ENCODE results near the gene RABL6.

The RABL6 gene

GRCh38 chr9:136850866-136851775 is 43.4 kb downstream of the RABL6 start:
- H3K27me3 ChIP-seq (ENCODE audit: control insufficient read depth, insufficient read depth, low read length): no peaks in the 10 kb centered on the region
- H3K36me3 ChIP-seq (ENCODE audit: control insufficient read depth, insufficient read depth, low read length): peaks cover 25% of the 10 kb centered on the region
- H3K9ac ChIP-seq (ENCODE audit: low read depth, low read length): no peak overlapping the region
- no peaks in the 10 kb centered on the region for H3K9me3 ChIP-seq (ENCODE audit: control insufficient read depth, insufficient read depth, low read length)
- no peak overlapping the region for H3K4me3 ChIP-seq (ENCODE audit: low read depth, low read length)
- H3K4me1 ChIP-seq (ENCODE audit: control insufficient read depth, insufficient read depth, low read length): no peaks in the 10 kb centered on the region

GRCh38 chr9:136851941-136852663 is 44.4 kb downstream of the RABL6 start, which contains the start of gene MAMDC4:
Gene MAMDC4, plus strand, starts transcription at chr9:136852346. Its CDS starts 71 bp downstream, at chr9:136852417.
- Histone ChIP-seq H3K4me1 (ENCODE audit: control insufficient read depth, insufficient read depth, low read length) (no peaks in the 10 kb centered on the region), H3K9ac (ENCODE audit: low read depth, low read length) (no peak within 1 kb of the TSS), H3K4me3 (ENCODE audit: low read depth, low read length) (no peak within 1 kb of the TSS), H3K27me3 (ENCODE audit: control insufficient read depth, insufficient read depth, low read length) (no peaks in the 10 kb centered on the region), H3K36me3 (ENCODE audit: control insufficient read depth, insufficient read depth, low read length) (peaks cover 25% of the 10 kb centered on the region), H3K9me3 (ENCODE audit: control insufficient read depth, insufficient read depth, low read length) (no peaks in the 10 kb centered on the region)

GRCh38 chr9:136852664-136853595 is 45.2 kb downstream of the RABL6 start:
- H3K9me3 ChIP-seq (ENCODE audit: control insufficient read depth, insufficient read depth, low read length): no peaks in the 10 kb centered on the region
- no peaks in the 10 kb centered on the region for H3K27me3 ChIP-seq (ENCODE audit: control insufficient read depth, insufficient read depth, low read length)
- no peak overlapping the region for H3K4me3 ChIP-seq (ENCODE audit: low read depth, low read length)
- H3K9ac ChIP-seq (ENCODE audit: low read depth, low read length): no peak overlapping the region
- H3K4me1 ChIP-seq (ENCODE audit: control insufficient read depth, insufficient read depth, low read length): no peaks in the 10 kb centered on the region
- H3K36me3 ChIP-seq (ENCODE audit: control insufficient read depth, insufficient read depth, low read length): peaks cover 25% of the 10 kb centered on the region

GRCh38 chr9:136853596-136854112 is 45.9 kb downstream of the RABL6 start:
- peaks cover 27% of the 10 kb centered on the region for H3K36me3 ChIP-seq (ENCODE audit: control insufficient read depth, insufficient read depth, low read length)
- no peak overlapping the region for H3K9ac ChIP-seq (ENCODE audit: low read depth, low read length)
- no peaks in the 10 kb centered on the region for H3K27me3 ChIP-seq (ENCODE audit: control insufficient read depth, insufficient read depth, low read length)
- no peaks in the 10 kb centered on the region for H3K9me3 ChIP-seq (ENCODE audit: control insufficient read depth, insufficient read depth, low read length)
- H3K4me1 ChIP-seq (ENCODE audit: control insufficient read depth, insufficient read depth, low read length): no peaks in the 10 kb centered on the region
- H3K4me3 ChIP-seq (ENCODE audit: low read depth, low read length): no peak overlapping the region

GRCh38 chr9:136854113-136854841 is 46.5 kb downstream of the RABL6 start:
- no peaks in the 10 kb centered on the region for H3K4me1 ChIP-seq (ENCODE audit: control insufficient read depth, insufficient read depth, low read length)
- no peak overlapping the region for H3K4me3 ChIP-seq (ENCODE audit: low read depth, low read length)
- H3K36me3 ChIP-seq (ENCODE audit: control insufficient read depth, insufficient read depth, low read length): peaks cover 27% of the 10 kb centered on the region
- H3K27me3 ChIP-seq (ENCODE audit: control insufficient read depth, insufficient read depth, low read length): no peaks in the 10 kb centered on the region
- no peaks in the 10 kb centered on the region for H3K9me3 ChIP-seq (ENCODE audit: control insufficient read depth, insufficient read depth, low read length)
- H3K9ac ChIP-seq (ENCODE audit: low read depth, low read length): no peak overlapping the region

- no peaks in the 10 kb centered on the region for H3K9me3 ChIP-seq (ENCODE audit: control insufficient read depth, insufficient read depth, low read length)
- H3K9ac ChIP-seq (ENCODE audit: low read depth, low read length): no peak overlapping the region
- no peak overlapping the region for H3K4me3 ChIP-seq (ENCODE audit: low read depth, low read length)
- H3K4me1 ChIP-seq (ENCODE audit: control insufficient read depth, insufficient read depth, low read length): no peaks in the 10 kb centered on the region
- H3K36me3 ChIP-seq (ENCODE audit: control insufficient read depth, insufficient read depth, low read length): peaks cover 26% of the 10 kb centered on the region
- no peaks in the 10 kb centered on the region for H3K27me3 ChIP-seq (ENCODE audit: control insufficient read depth, insufficient read depth, low read length)
Measured at GRCh38 chr9:136854842-136855460, 47.2 kb downstream of the RABL6 start.

- H3K9ac ChIP-seq (ENCODE audit: low read depth, low read length): no peak overlapping the region
- H3K27me3 ChIP-seq (ENCODE audit: control insufficient read depth, insufficient read depth, low read length): no peaks in the 10 kb centered on the region
- H3K4me3 ChIP-seq (ENCODE audit: low read depth, low read length): no peak overlapping the region
- H3K4me1 ChIP-seq (ENCODE audit: control insufficient read depth, insufficient read depth, low read length): no peaks in the 10 kb centered on the region
- no peaks in the 10 kb centered on the region for H3K9me3 ChIP-seq (ENCODE audit: control insufficient read depth, insufficient read depth, low read length)
- H3K36me3 ChIP-seq (ENCODE audit: control insufficient read depth, insufficient read depth, low read length): peaks cover 22% of the 10 kb centered on the region
Measured at GRCh38 chr9:136855461-136856078, 47.8 kb downstream of the RABL6 start.

- no peaks in the 10 kb centered on the region for H3K4me1 ChIP-seq (ENCODE audit: control insufficient read depth, insufficient read depth, low read length)
- peaks cover 22% of the 10 kb centered on the region for H3K36me3 ChIP-seq (ENCODE audit: control insufficient read depth, insufficient read depth, low read length)
- H3K9me3 ChIP-seq (ENCODE audit: control insufficient read depth, insufficient read depth, low read length): no peaks in the 10 kb centered on the region
- H3K27me3 ChIP-seq (ENCODE audit: control insufficient read depth, insufficient read depth, low read length): no peaks in the 10 kb centered on the region
- no peak overlapping the region for H3K4me3 ChIP-seq (ENCODE audit: low read depth, low read length)
- no peak overlapping the region for H3K9ac ChIP-seq (ENCODE audit: low read depth, low read length)
Measured at GRCh38 chr9:136856079-136856476, 48.3 kb downstream of the RABL6 start.

- H3K4me3 ChIP-seq (ENCODE audit: low read depth, low read length): no peak overlapping the region
- peaks cover 21% of the 10 kb centered on the region for H3K36me3 ChIP-seq (ENCODE audit: control insufficient read depth, insufficient read depth, low read length)
- H3K9ac ChIP-seq (ENCODE audit: low read depth, low read length): no peak overlapping the region
- no peaks in the 10 kb centered on the region for H3K4me1 ChIP-seq (ENCODE audit: control insufficient read depth, insufficient read depth, low read length)
- H3K9me3 ChIP-seq (ENCODE audit: control insufficient read depth, insufficient read depth, low read length): no peaks in the 10 kb centered on the region
- no peaks in the 10 kb centered on the region for H3K27me3 ChIP-seq (ENCODE audit: control insufficient read depth, insufficient read depth, low read length)
Measured at GRCh38 chr9:136856541-136857141, 48.9 kb downstream of the RABL6 start.

- Histone ChIP-seq H3K9ac (ENCODE audit: low read depth, low read length) (no peak overlapping the region), H3K4me3 (ENCODE audit: low read depth, low read length) (no peak overlapping the region), H3K9me3 (ENCODE audit: control insufficient read depth, insufficient read depth, low read length) (no peaks in the 10 kb centered on the region), H3K27me3 (ENCODE audit: control insufficient read depth, insufficient read depth, low read length) (no peaks in the 10 kb centered on the region), H3K4me1 (ENCODE audit: control insufficient read depth, insufficient read depth, low read length) (no peaks in the 10 kb centered on the region), H3K36me3 (ENCODE audit: control insufficient read depth, insufficient read depth, low read length) (peaks cover 24% of the 10 kb centered on the region)
Measured at GRCh38 chr9:136857166-136857565, 49.4 kb downstream of the RABL6 start.

Data from iPS-15b (cell line).